ENCODE data around the gene HSF5. TPM values are rescaled to one million over a fixed set of nuclear protein-coding genes. Genes with fewer than 3 reads are reported as not detected.

HSF5 gene
- total RNA-seq, 2 donors from 2014 or later, result 0.09 to 0.22 TPM

GRCh38 chr17:58427807-58428206, 60.4 kb downstream of the HSF5 start:
- Histone ChIP-seq H3K4me3 (ENCODE audit: low read length) (no peak overlapping the region), H3K9ac (ENCODE audit: extremely low read depth, low read length, poor library complexity, severe bottlenecking) (no peak overlapping the region), H3K27me3 (ENCODE audit: control insufficient read depth, insufficient read depth, low read length, poor library complexity, severe bottlenecking) (peaks cover 6% of the 10 kb centered on the region), H3K27ac (ENCODE audit: low read depth, low read length) (no peak overlapping the region), H3K36me3 (ENCODE audit: control insufficient read depth, insufficient read depth, low read length) (no peaks in the 10 kb centered on the region), H3K4me1 (ENCODE audit: control insufficient read depth, insufficient read depth, low read length) (no peaks in the 10 kb centered on the region), H3K9me3 (ENCODE audit: control insufficient read depth, low read length) (no peaks in the 10 kb centered on the region)
- H3K27me3 Mint-ChIP-seq (ENCODE audit: insufficient read depth), result peaks cover 7% of the 10 kb centered on the region
- H3K36me3 Mint-ChIP-seq (ENCODE audit: low read depth), result no peaks in the 10 kb centered on the region
- no peak overlapping the region for H3K4me3 Mint-ChIP-seq
- no peak overlapping the region for H3K27ac Mint-ChIP-seq
- no peaks in the 10 kb centered on the region for H3K4me1 Mint-ChIP-seq
- DNase-seq, result no peak
- no peaks in the 10 kb centered on the region for H3K9me3 Mint-ChIP-seq
- 93 to 100% methylated on average over 1 to 3 of the region's 3 CpGs for WGBS, 2 experiments (ENCODE audit: insufficient coverage in 1 of 2, insufficient read length in 1 of 2)
- TF ChIP-seq, protein P1, sequence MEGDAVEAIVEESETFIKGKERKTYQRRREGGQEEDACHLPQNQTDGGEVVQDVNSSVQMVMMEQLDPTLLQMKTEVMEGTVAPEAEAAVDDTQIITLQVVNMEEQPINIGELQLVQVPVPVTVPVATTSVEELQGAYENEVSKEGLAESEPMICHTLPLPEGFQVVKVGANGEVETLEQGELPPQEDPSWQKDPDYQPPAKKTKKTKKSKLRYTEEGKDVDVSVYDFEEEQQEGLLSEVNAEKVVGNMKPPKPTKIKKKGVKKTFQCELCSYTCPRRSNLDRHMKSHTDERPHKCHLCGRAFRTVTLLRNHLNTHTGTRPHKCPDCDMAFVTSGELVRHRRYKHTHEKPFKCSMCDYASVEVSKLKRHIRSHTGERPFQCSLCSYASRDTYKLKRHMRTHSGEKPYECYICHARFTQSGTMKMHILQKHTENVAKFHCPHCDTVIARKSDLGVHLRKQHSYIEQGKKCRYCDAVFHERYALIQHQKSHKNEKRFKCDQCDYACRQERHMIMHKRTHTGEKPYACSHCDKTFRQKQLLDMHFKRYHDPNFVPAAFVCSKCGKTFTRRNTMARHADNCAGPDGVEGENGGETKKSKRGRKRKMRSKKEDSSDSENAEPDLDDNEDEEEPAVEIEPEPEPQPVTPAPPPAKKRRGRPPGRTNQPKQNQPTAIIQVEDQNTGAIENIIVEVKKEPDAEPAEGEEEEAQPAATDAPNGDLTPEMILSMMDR (conservative IDR thresholded peaks at IDR 0.05), result no peak

- Histone ChIP-seq H3K27ac (ENCODE audit: low read depth, low read length) (no peak overlapping the region), H3K4me1 (ENCODE audit: control insufficient read depth, insufficient read depth, low read length) (no peaks in the 10 kb centered on the region), H3K4me3 (ENCODE audit: low read length) (no peak overlapping the region), H3K9ac (ENCODE audit: extremely low read depth, low read length, poor library complexity, severe bottlenecking) (peak overlapping the region; percentile 30), H3K36me3 (ENCODE audit: control insufficient read depth, insufficient read depth, low read length) (no peaks in the 10 kb centered on the region), H3K9me3 (ENCODE audit: control insufficient read depth, low read length) (no peaks in the 10 kb centered on the region), H3K27me3 (ENCODE audit: control insufficient read depth, insufficient read depth, low read length, poor library complexity, severe bottlenecking) (no peaks in the 10 kb centered on the region)
- no peak for DNase-seq
- no peaks in the 10 kb centered on the region for H3K36me3 Mint-ChIP-seq (ENCODE audit: low read depth)
- H3K9me3 Mint-ChIP-seq, result no peaks in the 10 kb centered on the region
- peak overlapping the region; percentile 54 for H3K27ac Mint-ChIP-seq
- WGBS, 2 experiments (ENCODE audit: insufficient coverage in 1 of 2, insufficient read length in 1 of 2), result 50 to 86% methylated on average over 1 of the region's 1 CpG
- H3K27me3 Mint-ChIP-seq (ENCODE audit: insufficient read depth), result peaks cover 3% of the 10 kb centered on the region
- no peak overlapping the region for H3K4me3 Mint-ChIP-seq
- H3K4me1 Mint-ChIP-seq, result peaks cover 10% of the 10 kb centered on the region
- TF ChIP-seq, protein P1 (conservative IDR thresholded peaks at IDR 0.05), result no peak
These were observed 66.5 kb downstream of the HSF5 start for GRCh38 chr17:58421711-58422110.

- H3K27ac Mint-ChIP-seq, result no peak overlapping the region
- TF ChIP-seq, protein P1 (conservative IDR thresholded peaks at IDR 0.05), result no peak
These were observed 67.4 kb downstream of the HSF5 start for GRCh38 chr17:58420827-58421226.

More at GRCh38 chr17:58420827-58421226, 67.4 kb downstream of the HSF5 start:
- Histone ChIP-seq H3K4me3 (ENCODE audit: low read length) (no peak overlapping the region), H3K27ac (ENCODE audit: low read depth, low read length) (no peak overlapping the region), H3K4me1 (ENCODE audit: control insufficient read depth, insufficient read depth, low read length) (no peaks in the 10 kb centered on the region), H3K27me3 (ENCODE audit: control insufficient read depth, insufficient read depth, low read length, poor library complexity, severe bottlenecking) (no peaks in the 10 kb centered on the region), H3K9ac (ENCODE audit: extremely low read depth, low read length, poor library complexity, severe bottlenecking) (no peak overlapping the region), H3K9me3 (ENCODE audit: control insufficient read depth, low read length) (no peaks in the 10 kb centered on the region), H3K36me3 (ENCODE audit: control insufficient read depth, insufficient read depth, low read length) (no peaks in the 10 kb centered on the region)
- Mint-ChIP-seq H3K4me3 (no peak overlapping the region), H3K27me3 (ENCODE audit: insufficient read depth) (peaks cover 3% of the 10 kb centered on the region), H3K9me3 (no peaks in the 10 kb centered on the region), H3K36me3 (ENCODE audit: low read depth) (no peaks in the 10 kb centered on the region), H3K4me1 (peaks cover 16% of the 10 kb centered on the region)
- 79% methylated on average over 2 of the region's 2 CpGs; no CpG with 5 or more reads in 1 of the 2 experiments for WGBS, 2 experiments (ENCODE audit: insufficient coverage in 1 of 2, insufficient read length in 1 of 2)
- DNase-seq, result no peak
